Esophagus (tissue), 2 donors: Measurements from ENCODE around the gene NANP. TPM values are rescaled to one million over a fixed set of nuclear protein-coding genes. Genes with fewer than 3 reads are reported as not detected.

ENCODE experiments used
- H3K27ac ChIP-seq, 2 donors: one replicate each; pipeline ENCODE4 v1.5.1; 2013; ENCODE audit warnings: low read depth in 2 of 2, mild to moderate bottlenecking in 2 of 2, inconsistent platforms in 1 of 2, low read length in 1 of 2, moderate library complexity in 1 of 2
- H3K27me3 ChIP-seq, 2 donors: one replicate each; pipeline ENCODE4 v1.6.1; 2013; ENCODE audit warnings: low read length in 2 of 2, control low read depth in 1 of 2, mild to moderate bottlenecking in 1 of 2; ENCODE audit not compliant: insufficient read depth in 2 of 2, control insufficient read depth in 1 of 2
- H3K36me3 ChIP-seq, 2 donors: one replicate each; pipeline ENCODE4 v1.6.1; 2013; ENCODE audit warnings: low read length in 1 of 2; ENCODE audit not compliant: control insufficient read depth in 2 of 2, insufficient read depth in 2 of 2
- H3K4me1 ChIP-seq, 2 donors: one replicate each; pipeline ENCODE4 v1.6.1; 2013; ENCODE audit warnings: low read length in 1 of 2; ENCODE audit not compliant: control insufficient read depth in 2 of 2, insufficient read depth in 2 of 2
- H3K4me3 ChIP-seq, 2 donors: one replicate each; pipeline ENCODE4 v1.5.1; 2013; ENCODE audit warnings: low read length in 2 of 2, mild to moderate bottlenecking in 2 of 2, low read depth in 1 of 2, moderate library complexity in 1 of 2
- H3K9me3 ChIP-seq, 2 donors: one replicate each; pipeline ENCODE4 v1.6.1; 2013; ENCODE audit warnings: mild to moderate bottlenecking in 2 of 2, low read depth in 1 of 2, low read length in 1 of 2, moderate library complexity in 1 of 2; ENCODE audit not compliant: control insufficient read depth in 2 of 2, insufficient read depth in 1 of 2
- WGBS, 2 donors: extraction: QIAGEN DNeasy Blood & Tissue Kit; methylation state at CpG; one replicate each; pipeline ENCODE4 v1.1.7; 2013; 5-methylcytosine and 5-hydroxymethylcytosine counted together
- polyA plus RNA-seq, 2 donors: library from polyadenylated mRNA; stranded (reverse); fragments of 200-250 nt; gene quantifications; one replicate each; pipeline ENCODE4 v1.2.3, GENCODE V29; 2013
- donor health status: healthy with polysubstance abuse.
- donor health status: Bipolar disorder and iron deficiency.

Gene NANP
- polyA plus RNA-seq, 2 donors: 1.3 to 2.1 TPM

DNA sequence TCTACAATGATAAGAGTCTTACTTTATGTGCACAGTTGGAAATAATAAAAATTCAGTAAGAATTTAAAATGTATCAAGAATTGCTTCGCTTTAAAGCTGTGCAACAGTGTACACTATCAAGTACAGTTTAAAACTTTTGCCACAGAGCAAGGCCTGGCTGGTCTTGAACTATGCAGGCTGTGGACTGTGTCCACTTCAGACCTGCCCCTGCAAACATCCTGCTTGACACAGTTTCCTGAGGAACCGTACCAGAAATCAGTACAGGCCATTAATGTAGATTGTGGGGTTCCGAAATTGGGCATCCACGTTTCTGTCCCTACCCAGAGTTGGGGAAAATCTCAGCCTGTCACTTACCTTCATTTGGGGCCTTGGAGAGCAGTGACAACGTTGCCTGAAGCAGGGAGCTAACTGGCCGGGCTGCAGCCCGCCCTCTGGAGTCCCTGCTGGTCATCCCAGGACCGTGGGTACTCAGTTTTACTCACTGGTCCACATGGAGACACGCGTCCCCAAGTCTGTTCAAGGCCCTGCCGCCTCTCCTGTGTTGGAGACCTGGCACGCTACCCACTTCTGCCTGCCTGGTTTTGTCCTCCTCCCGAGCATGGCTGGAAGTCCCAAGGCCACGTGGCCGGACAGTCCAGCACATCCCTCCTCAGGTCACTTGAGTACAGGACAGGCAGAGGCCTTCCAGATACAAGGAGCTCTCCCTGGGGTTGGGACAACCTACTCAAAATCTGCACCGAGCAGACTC is 46.9 kb downstream of the NANP start:
- Histone ChIP-seq H3K4me1 (peaks cover 0 to 3% of the 10 kb centered on the region in 2 donors), H3K9me3 (no peaks in the 10 kb centered on the region), H3K27me3 (no peaks in the 10 kb centered on the region), H3K4me3 (no peak overlapping the region), H3K36me3 (peaks cover 0 to 4% of the 10 kb centered on the region in 2 donors), H3K27ac (no peak overlapping the region)
- WGBS, 2 donors: 85 to 87% methylated on average over 16 of the region's 16 CpGs

DNA sequence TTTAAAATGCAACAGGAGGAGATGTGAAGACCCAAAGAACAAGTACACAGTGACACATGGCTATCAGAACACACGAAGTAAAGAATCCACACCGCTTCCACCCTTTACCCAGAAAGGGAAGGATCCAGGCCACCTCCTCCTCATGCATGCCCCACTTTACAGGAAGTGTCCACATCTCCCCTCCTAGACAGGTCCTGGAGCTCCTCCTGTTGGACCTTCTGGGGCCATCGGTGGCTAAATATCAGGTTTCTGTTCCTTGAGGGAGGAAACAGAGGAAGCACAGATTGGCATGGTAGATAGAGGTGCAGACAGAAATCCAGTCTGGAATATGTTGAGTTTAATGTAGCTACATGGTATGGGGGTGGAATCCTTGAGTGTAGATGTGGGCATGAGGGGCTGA is 49.4 kb downstream of the NANP start:
- Histone ChIP-seq H3K27me3 (no peaks in the 10 kb centered on the region), H3K4me3 (no peak overlapping the region), H3K36me3 (peaks cover 0 to 4% of the 10 kb centered on the region in 2 donors), H3K4me1 (peaks cover 0 to 3% of the 10 kb centered on the region in 2 donors), H3K9me3 (no peaks in the 10 kb centered on the region), H3K27ac (no peak overlapping the region)
- 82 to 85% methylated on average over 3 of the region's 3 CpGs for WGBS, 2 donors

DNA sequence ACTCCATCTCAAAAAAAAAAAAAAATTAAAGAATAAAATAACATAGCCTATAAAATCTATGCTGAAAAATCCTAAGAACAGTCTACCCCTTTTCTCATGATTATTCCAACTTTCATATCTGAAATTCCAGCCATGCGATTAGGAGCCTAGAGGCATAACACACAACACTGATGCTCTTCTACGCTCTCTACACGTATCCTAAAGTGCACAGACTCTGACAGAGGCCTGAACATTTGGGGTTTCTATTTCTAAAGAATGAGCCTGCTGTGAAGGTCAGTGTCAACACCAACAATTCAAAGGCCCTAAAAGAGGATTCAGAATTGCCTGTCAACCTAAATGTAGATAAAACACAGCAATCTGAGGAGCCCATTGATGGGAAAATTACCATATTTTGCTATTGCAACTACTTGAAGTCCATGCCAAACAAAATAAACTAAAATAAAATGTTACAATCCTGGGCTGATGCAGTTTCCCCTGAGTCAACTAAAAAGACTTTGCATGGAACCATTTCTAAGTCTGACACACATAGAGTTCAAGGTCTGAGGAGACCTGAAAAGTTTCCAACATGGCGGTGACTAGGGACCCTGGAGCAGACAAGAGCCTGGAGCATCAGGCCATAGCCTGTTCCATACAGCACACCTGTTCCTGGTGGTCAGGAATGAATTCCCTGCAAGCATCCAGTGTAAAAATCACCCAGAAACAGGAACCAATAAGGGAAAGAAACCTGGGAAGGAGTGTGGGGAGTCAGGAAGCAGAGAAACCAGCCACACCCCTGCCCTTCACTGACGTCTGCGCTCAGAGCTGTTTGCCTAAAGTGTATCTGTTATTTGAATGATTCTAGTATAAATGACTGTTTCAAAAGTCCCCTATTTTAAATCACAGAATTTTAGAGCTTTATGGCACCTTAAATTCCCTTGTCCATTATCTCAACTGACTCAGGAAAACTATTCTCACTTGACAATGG is 50.2 kb downstream of the NANP start:
- H3K27ac ChIP-seq: no peak overlapping the region
- H3K4me1 ChIP-seq: no peaks in the 10 kb centered on the region
- peaks cover 0 to 4% of the 10 kb centered on the region in 2 donors for H3K36me3 ChIP-seq
- H3K27me3 ChIP-seq: no peaks in the 10 kb centered on the region
- H3K9me3 ChIP-seq: no peaks in the 10 kb centered on the region
- no peak overlapping the region for H3K4me3 ChIP-seq
- 87 to 91% methylated on average over 6 of the region's 6 CpGs for WGBS, 2 donors

DNA sequence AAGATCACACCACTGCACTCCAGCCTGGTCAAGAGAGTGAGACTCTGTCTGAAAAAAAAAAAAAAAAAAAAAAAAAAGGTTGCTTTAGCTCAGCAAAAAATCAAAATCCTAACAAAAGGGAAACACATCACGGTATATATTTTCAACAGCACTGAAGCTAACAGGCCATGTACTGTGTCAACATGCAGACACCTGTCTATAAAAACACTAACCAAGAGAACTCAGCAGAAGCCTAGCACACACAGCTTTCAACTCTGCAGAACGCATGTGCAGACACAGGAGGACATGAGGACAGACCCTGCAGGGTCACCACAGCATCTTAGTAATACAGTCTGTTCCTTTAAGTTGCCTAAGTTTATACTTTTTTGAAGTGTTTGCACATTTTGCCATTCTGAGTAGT is 52.0 kb downstream of the NANP start:
- Histone ChIP-seq H3K4me3 (no peak overlapping the region), H3K36me3 (no peaks in the 10 kb centered on the region), H3K9me3 (no peaks in the 10 kb centered on the region), H3K4me1 (no peaks in the 10 kb centered on the region), H3K27ac (no peak overlapping the region), H3K27me3 (no peaks in the 10 kb centered on the region)
- WGBS, 2 donors: 74 to 89% methylated on average over 2 of the region's 2 CpGs

DNA sequence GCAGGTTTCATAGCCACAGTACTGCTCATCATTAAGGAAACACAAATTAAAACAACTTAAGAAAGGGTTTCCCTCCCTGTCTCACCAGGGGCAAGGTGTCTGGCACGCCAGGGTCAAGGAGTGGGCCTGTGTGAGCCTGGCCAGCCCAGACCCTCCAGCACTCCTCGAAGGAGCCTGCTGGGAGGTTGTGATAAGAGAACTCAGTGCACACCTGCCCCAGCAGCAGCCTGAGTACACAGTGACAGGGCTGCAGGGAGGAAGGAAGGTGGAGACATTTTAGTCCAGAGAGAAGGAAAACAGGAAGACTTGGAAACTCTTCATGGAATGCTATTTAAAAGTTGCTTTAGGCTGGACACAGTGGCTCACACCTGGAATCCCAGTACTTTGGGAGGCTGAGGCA is 52.6 kb downstream of the NANP start:
- Histone ChIP-seq H3K27ac (no peak overlapping the region), H3K9me3 (no peaks in the 10 kb centered on the region), H3K4me3 (no peak overlapping the region), H3K4me1 (no peaks in the 10 kb centered on the region), H3K36me3 (no peaks in the 10 kb centered on the region), H3K27me3 (no peaks in the 10 kb centered on the region)
- WGBS, 2 donors: 48 to 69% methylated on average over 2 of the region's 2 CpGs

DNA sequence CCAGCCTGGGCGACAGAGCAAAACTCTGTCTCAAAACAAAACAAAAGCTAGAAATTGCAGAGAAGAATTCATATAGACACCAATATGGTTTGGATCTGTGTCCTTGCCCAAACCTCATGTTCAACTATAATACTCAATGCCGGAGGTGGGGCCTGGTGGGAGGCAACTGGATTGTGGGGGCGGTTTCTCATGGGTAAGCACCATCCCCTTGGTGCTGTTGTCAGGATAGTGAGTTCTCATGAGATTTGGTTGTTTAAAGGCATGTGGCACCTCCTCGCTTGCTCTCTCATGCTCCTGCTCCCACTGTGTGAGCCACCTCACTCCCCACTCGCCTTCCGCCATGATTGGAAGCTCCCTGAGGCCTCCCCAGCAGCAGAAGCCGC is 53.7 kb downstream of the NANP start:
- no peak overlapping the region for H3K27ac ChIP-seq
- whole genome bisulfite sequencing, 2 donors: 92 to 96% methylated on average over 7 of the region's 7 CpGs

DNA sequence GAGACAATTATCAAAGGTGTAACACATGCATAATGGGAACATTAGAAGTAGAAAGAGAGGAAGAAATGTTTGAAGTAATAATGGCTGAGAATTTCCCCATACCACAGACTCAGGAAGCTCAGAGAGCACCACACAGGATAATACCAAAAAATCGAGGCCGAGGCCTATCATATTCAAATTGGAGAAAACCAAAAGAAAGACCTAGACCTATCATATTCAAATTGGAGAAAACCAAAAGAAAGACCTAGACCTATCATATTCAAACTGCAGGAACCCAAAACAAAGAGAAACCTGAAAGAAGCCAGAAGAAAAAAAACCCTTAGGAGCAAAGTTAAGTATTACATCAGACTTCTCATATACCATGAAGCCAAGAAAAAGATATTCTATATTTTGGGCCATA is 56.5 kb downstream of the NANP start:
- H3K27ac ChIP-seq: no peak overlapping the region
- no peak overlapping the region for H3K4me3 ChIP-seq
- H3K4me1 ChIP-seq: no peaks in the 10 kb centered on the region
- no peaks in the 10 kb centered on the region for H3K36me3 ChIP-seq
- no peaks in the 10 kb centered on the region for H3K27me3 ChIP-seq
- H3K9me3 ChIP-seq: no peaks in the 10 kb centered on the region
- 79% methylated on average over 2 of the region's 2 CpGs for WGBS, 2 donors

More for the DNA sequence above, 53.7 kb downstream of the NANP start:
- Histone ChIP-seq H3K36me3 (no peaks in the 10 kb centered on the region), H3K27me3 (no peaks in the 10 kb centered on the region), H3K4me1 (no peaks in the 10 kb centered on the region), H3K9me3 (no peaks in the 10 kb centered on the region), H3K4me3 (no peak overlapping the region)

DNA sequence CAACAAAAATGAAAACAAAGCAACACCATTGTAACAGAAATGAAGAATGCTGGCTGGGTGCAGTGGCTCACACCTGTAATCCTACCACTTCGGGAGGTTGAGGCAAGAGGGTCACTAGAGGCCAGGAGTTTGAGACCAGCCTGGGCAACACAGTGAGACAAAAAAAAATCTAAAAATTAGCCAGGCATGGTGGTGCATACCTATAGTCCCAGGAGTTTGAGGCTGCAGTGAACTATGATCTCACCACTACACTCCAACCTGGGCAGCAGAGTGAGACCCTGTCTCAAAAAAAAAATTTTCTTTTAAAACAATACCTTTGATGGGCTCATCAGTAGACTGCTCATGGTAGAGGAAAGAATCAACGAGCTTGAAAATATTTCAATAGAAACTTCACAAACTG is 57.0 kb downstream of the NANP start:
- Histone ChIP-seq H3K9me3 (no peaks in the 10 kb centered on the region), H3K4me3 (no peak overlapping the region), H3K36me3 (no peaks in the 10 kb centered on the region), H3K4me1 (no peaks in the 10 kb centered on the region), H3K27me3 (no peaks in the 10 kb centered on the region), H3K27ac (no peak overlapping the region)
- 88 to 89% methylated on average over 2 of the region's 2 CpGs for WGBS, 2 donors

DNA sequence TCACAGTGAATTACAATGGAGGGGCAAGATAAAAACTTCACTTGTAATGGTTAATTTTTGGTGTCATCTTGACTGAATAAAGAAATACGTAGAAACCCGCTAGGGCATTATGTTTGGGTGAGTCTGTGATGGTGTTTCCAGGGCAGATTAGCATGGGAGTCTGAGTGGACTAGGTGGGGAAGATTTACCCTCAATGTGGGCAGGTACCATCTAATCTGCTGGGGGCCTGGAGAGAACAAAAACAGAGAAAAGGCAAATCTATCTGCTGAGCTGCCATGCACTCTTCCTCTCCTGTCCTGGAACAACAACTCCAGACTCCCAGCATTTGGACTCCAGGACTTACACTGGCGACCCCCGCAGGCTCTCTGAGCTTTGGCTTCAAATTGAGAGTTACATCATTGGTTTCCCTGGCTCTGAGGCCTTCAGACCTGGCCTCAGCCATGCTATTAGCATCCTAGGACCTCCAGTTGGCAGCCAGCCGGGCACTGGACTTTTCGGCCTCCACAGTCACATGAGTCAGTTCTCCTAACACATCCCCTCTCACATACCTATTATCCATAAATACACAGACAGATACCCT is 58.1 kb downstream of the NANP start:
- Histone ChIP-seq H3K27ac (no peak overlapping the region), H3K27me3 (no peaks in the 10 kb centered on the region), H3K4me3 (no peak overlapping the region), H3K9me3 (no peaks in the 10 kb centered on the region), H3K36me3 (no peaks in the 10 kb centered on the region), H3K4me1 (no peaks in the 10 kb centered on the region)
- WGBS, 2 donors: 82% methylated on average over 6 of the region's 6 CpGs
